ENCODE measurements around the gene THAP11. TPM values are rescaled to one million over a fixed set of nuclear protein-coding genes. Genes with fewer than 3 reads are reported as not detected.

Gene THAP11
- total and polyA plus RNA-seq, 2 of the 13 experiments (the other 11 are each of a cell fraction or from before 2014, with no cell fraction given) = 44.2 to 53.4 TPM

GRCh38 chr16:67842509-67843342 is 606 bp downstream of the THAP11 start (continued):
- TF ChIP-seq, protein P1, sequence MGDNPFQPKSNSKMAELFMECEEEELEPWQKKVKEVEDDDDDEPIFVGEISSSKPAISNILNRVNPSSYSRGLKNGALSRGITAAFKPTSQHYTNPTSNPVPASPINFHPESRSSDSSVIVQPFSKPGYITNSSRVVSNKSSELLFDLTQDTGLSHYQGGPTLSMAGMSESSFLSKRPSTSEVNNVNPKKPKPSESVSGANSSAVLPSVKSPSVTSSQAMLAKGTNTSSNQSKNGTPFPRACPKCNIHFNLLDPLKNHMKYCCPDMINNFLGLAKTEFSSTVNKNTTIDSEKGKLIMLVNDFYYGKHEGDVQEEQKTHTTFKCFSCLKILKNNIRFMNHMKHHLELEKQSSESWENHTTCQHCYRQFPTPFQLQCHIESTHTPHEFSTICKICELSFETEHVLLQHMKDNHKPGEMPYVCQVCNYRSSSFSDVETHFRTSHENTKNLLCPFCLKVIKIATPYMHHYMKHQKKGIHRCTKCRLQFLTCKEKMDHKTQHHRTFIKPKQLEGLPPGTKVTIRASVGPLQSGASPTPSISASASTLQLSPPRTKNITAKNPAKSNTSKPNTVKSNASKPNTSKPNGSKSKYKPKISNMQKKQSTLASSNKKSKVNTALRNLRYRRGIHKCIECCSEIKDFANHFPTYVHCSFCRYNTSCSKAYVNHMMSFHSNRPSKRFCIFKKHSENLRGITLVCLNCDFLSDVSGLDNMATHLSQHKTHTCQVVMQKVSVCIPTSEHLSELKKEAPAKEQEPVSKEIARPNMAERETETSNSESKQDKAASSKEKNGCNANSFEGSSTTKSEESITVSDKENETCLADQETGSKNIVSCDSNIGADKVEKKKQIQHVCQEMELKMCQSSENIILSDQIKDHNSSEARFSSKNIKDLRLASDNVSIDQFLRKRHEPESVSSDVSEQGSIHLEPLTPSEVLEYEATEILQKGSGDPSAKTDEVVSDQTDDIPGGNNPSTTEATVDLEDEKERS (CRISPR knock-in tag; IDR thresholded peaks at IDR 0.05) = no peak
- TF ChIP-seq HNF4G (IDR thresholded peaks at IDR 0.05; ENCODE audit: borderline replicate concordance, low read depth, low read length) = no peak
- TF ChIP-seq HNF4G (CRISPR knock-in tag; IDR thresholded peaks at IDR 0.05; ENCODE audit: borderline replicate concordance, low read depth) = no peak; the same call in 1 of the 2 replicates
- no peak for TF ChIP-seq ZNF460 (CRISPR knock-in tag; IDR thresholded peaks at IDR 0.05; ENCODE audit: borderline replicate concordance)
- peak; percentile 77; the same call in 1 of the 2 replicates for TF ChIP-seq ZNF773 (CRISPR knock-in tag; IDR thresholded peaks at IDR 0.05; ENCODE audit: borderline replicate concordance)
- no peak; the same call in 1 of the 2 replicates for TF ChIP-seq ZNF484 (CRISPR knock-in tag; IDR thresholded peaks at IDR 0.05; ENCODE audit: borderline replicate concordance, low read depth)
- TF ChIP-seq RFXANK (CRISPR knock-in tag; IDR thresholded peaks at IDR 0.05) = no peak
- TF ChIP-seq, protein P2, sequence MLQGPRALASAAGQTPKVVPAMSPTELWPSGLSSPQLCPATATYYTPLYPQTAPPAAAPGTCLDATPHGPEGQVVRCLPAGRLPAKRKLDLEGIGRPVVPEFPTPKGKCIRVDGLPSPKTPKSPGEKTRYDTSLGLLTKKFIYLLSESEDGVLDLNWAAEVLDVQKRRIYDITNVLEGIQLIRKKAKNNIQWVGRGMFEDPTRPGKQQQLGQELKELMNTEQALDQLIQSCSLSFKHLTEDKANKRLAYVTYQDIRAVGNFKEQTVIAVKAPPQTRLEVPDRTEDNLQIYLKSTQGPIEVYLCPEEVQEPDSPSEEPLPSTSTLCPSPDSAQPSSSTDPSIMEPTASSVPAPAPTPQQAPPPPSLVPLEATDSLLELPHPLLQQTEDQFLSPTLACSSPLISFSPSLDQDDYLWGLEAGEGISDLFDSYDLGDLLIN (CRISPR knock-in tag; IDR thresholded peaks at IDR 0.05; ENCODE audit: borderline replicate concordance) = no peak
- TF ChIP-seq GPN1 (CRISPR knock-in tag; IDR thresholded peaks at IDR 0.05; ENCODE audit: borderline replicate concordance) = no peak
- no peak for TF ChIP-seq ZNF749 (CRISPR knock-in tag; IDR thresholded peaks at IDR 0.05; ENCODE audit: borderline replicate concordance)
- TF ChIP-seq ZSCAN21 (CRISPR knock-in tag; IDR thresholded peaks at IDR 0.05; ENCODE audit: borderline replicate concordance) = no peak
- TF ChIP-seq YEATS2 (CRISPR knock-in tag; IDR thresholded peaks at IDR 0.05; ENCODE audit: borderline replicate concordance) = peak; percentile 37; the same call in 1 of the 2 replicates
- TF ChIP-seq ZNF781 (CRISPR knock-in tag; IDR thresholded peaks at IDR 0.05; ENCODE audit: borderline replicate concordance, not compliant biosample characterization) = peak; percentile 23
- TF ChIP-seq ZKSCAN5 (CRISPR knock-in tag; IDR thresholded peaks at IDR 0.05) = no peak
- 0 out of 2 replicates have a peak, but pooled peaks have one; percentile 20 for TF ChIP-seq ZNF446 (CRISPR knock-in tag; IDR thresholded peaks at IDR 0.05)
- peak; percentile 69; the same call in 1 of the 2 replicates for TF ChIP-seq ZNF772 (CRISPR knock-in tag; IDR thresholded peaks at IDR 0.05)
- TF ChIP-seq SRSF9 (IDR thresholded peaks at IDR 0.05; ENCODE audit: borderline replicate concordance, insufficient read depth, low read depth, low read length, poor library complexity, severe bottlenecking) = no peak
- TF ChIP-seq NFE2L2 (IDR thresholded peaks at IDR 0.05; ENCODE audit: low read length) = no peak
- TF ChIP-seq, protein P3, sequence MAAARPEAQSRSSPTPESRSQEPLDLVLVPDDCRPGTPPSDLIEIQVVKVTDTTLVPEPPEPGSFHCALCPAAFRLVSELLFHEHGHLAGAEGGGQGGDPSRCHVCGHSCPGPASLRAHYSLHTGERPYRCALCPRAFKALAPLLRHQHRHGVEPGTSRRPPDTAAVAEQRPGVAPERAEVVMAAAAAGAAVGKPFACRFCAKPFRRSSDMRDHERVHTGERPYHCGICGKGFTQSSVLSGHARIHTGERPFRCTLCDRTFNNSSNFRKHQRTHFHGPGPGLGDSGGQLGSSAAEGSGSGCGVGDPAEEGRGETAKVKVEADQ (CRISPR knock-in tag; IDR thresholded peaks at IDR 0.05; ENCODE audit: borderline replicate concordance) = peak; percentile 96

All from HepG2 (cell line).